ENCODE data around the gene PITPNM2. TPM values are rescaled to one million over a fixed set of nuclear protein-coding genes. Genes with fewer than 3 reads are reported as not detected.

Gene PITPNM2
- total and polyA plus RNA-seq, 2 of the 8 experiments (the other 6 are each of a cell fraction or from before 2014, with no cell fraction given) = 0.59 to 3.4 TPM

- Histone ChIP-seq H4K8ac (ENCODE audit: extremely low read depth, insufficient read depth, low read length) (no peak overlapping the region), H3K14ac (ENCODE audit: insufficient read length) (no peak overlapping the region), H3K23ac (ENCODE audit: insufficient read length) (no peak overlapping the region), H3K4me3 (ENCODE audit: extremely low read depth in 1 of 4, insufficient read depth in 2 of 4, low read depth in 3 of 4, low read length in 4 of 4) (no peak overlapping the region), H2AFZ (ENCODE audit: low read length) (no peak overlapping the region), H4K20me1 (replicated peaks in 1 of 2; ENCODE audit: control insufficient read depth in 1 of 2, insufficient read depth in 2 of 2, low read length in 2 of 2) (no peaks in the 10 kb centered on the region), H3K9ac (replicated peaks in 1 of 4; ENCODE audit: extremely low read depth in 1 of 4, low read depth in 3 of 4, low read length in 3 of 4) (no peak overlapping the region), H4K91ac (replicated peaks; ENCODE audit: insufficient read length, low read length) (no peak overlapping the region), H3K4ac (replicated peaks; ENCODE audit: insufficient read length, low read depth, low read length) (no peak overlapping the region), H3K79me1 (ENCODE audit: low read depth, low read length) (no peaks in the 10 kb centered on the region), H2BK12ac (ENCODE audit: low read depth, low read length) (no peak overlapping the region), H3K18ac (ENCODE audit: extremely low read depth, low read length) (no peak overlapping the region), H3K56ac (replicated peaks; ENCODE audit: insufficient read length, low read depth, low read length) (no peak overlapping the region), H3K23me2 (ENCODE audit: low read depth, low read length) (peaks cover 10% of the 10 kb centered on the region; the same call in 1 of the 2 replicates), H2BK20ac (ENCODE audit: low read length) (no peak overlapping the region), H2BK15ac (ENCODE audit: low read length) (no peak overlapping the region), H3K79me2 (ENCODE audit: control insufficient read depth in 1 of 2, insufficient read depth in 2 of 2, low read length in 2 of 2) (no peaks in the 10 kb centered on the region), H3K36me3 (ENCODE audit: control insufficient read depth in 2 of 4, insufficient read depth in 4 of 4, low read length in 3 of 4) (no peaks in the 10 kb centered on the region), H3K27me3 (replicated peaks in 1 of 4; ENCODE audit: control insufficient read depth in 3 of 4, extremely low read depth in 1 of 4, insufficient read depth in 3 of 4, low read length in 3 of 4) (peaks cover 14 to 39% (median 32%) of the 10 kb centered on the region in 4 experiments; a peak in 6 of 7 replicates), H2BK5ac (ENCODE audit: low read depth, low read length) (no peak overlapping the region), H3K9me3 (ENCODE audit: insufficient read depth in 2 of 2, low read depth in 1 of 2, low read length in 1 of 2) (no peaks in the 10 kb centered on the region), H2AK5ac (ENCODE audit: low read depth, low read length) (peak overlapping the region; percentile 26; the same call in 1 of the 2 replicates), H2BK120ac (replicated peaks; ENCODE audit: low read depth, low read length) (no peak overlapping the region), H3K4me1 (replicated peaks in 1 of 4; ENCODE audit: control insufficient read depth in 3 of 4, insufficient read depth in 4 of 4, low read length in 3 of 4) (peaks cover 5 to 26% (median 9%) of the 10 kb centered on the region in 4 experiments), H3K27ac (ENCODE audit: low read depth, low read length) (no peak overlapping the region), H3K4me2 (ENCODE audit: insufficient read depth in 1 of 2, low read depth in 2 of 2, low read length in 2 of 2) (no peak overlapping the region; a peak in 1 of 4 replicates), H4K5ac (ENCODE audit: insufficient read length, low read depth, low read length) (no peak overlapping the region)
- TF ChIP-seq RFX5 (IDR thresholded peaks at IDR 0.05; ENCODE audit: borderline replicate concordance, low read depth, low read length) = no peak
- TF ChIP-seq TEAD4 (IDR thresholded peaks at IDR 0.05; ENCODE audit: low read depth, low read length) = no peak
- TF ChIP-seq EZH2 (IDR thresholded peaks at IDR 0.05; ENCODE audit: low read depth, low read length, severe bottlenecking) = no peak
- no peak for DNase-seq (ENCODE audit: low read depth in 1 of 2, low spot score in 2 of 2)
- 87% methylated on average over 3 of the region's 3 CpGs; no CpG with 5 or more reads in 1 of the 2 experiments for WGBS, 2 experiments (ENCODE audit: extremely low coverage in 1 of 2, insufficient coverage in 1 of 2, insufficient read length in 1 of 2, insufficient replicate concordance in 2 of 2, low coverage in 1 of 2, low lambda C conversion rate in 2 of 2, missing lambda C conversion rate in 1 of 2)
- FAIRE-seq = no peak
- ChIA-PET CTCF (ENCODE audit: partially characterized antibody) (interaction anchor here (0.9 to 3.2 kb wide), 6 partner anchors 17 to 208 kb away, joined by 3 to 16 read pairs (median 4); no protein-coding TSS in a partner anchor), POLR2A (ENCODE audit: partially characterized antibody) (interaction anchor here (1.4 kb wide), 1 partner anchor 19 kb away, joined by 3 read pairs; no protein-coding TSS in a partner anchor)
These were observed 1.8 kb downstream of the PITPNM2 start for GRCh38 chr12:123149088-123149487.

Measured in H1 (cell line).